Epithelial cell of proximal tubule (primary cell): ENCODE results near the gene SPINT2. TPM values are rescaled to one million over a fixed set of nuclear protein-coding genes. Genes with fewer than 3 reads are reported as not detected.
"Not testable (repeated sequence)": the region's sequence is repeated elsewhere in the genome, so short reads cannot be mapped to it uniquely, and the experiment has no call there.

Source experiments
- DNase-seq: peaks from one replicate; pipeline ENCODE4 v3.0.0-alpha.2; 2011; ENCODE audit warnings: low read depth
- H3K4me3 ChIP-seq: 2 replicates; pipeline ENCODE4 v1.5.1; 2011; ENCODE audit warnings: low read depth, mild to moderate bottlenecking, low read length
- total RNA-seq: library from RNA; depleted of rRNA; stranded (reverse); fragments of >200 nt; gene quantifications from 2 replicates; pipeline ENCODE4 v1.2.3, GENCODE V29; 2015
- TF ChIP-seq, protein P1 (sequence below): conservative IDR thresholded peaks from 2 replicates; pipeline ENCODE4 v1.5.1; 2012; ENCODE audit warnings: low read depth, mild to moderate bottlenecking, low read length

SPINT2 gene
- total RNA-seq, 1 donor from 2014 or later = 548 TPM

DNA sequence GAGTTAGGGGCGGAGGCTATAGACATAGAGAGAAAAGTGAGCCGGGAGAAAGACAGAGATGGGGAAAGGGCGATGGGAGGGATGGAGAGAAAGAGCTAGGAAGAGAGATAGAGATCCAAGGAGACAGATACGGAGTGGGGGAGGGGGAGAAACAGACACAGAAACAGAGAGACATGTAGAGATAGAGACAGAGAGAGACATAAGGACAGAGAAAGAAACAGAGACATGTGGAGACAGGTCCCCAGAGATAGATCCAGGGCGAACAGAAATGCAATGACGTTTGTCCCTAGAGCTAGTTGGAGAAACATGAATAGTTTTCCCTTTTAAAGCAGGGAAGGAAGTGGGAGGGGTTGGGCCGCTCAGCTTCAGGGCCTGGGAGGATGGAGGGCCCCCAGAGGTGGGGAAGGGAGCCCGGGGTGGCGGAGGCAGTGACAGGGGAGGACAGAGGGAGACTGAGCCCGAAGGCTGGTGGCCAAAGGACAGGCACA, 12.8 kb upstream of the SPINT2 start:
- TF ChIP-seq, protein P1, sequence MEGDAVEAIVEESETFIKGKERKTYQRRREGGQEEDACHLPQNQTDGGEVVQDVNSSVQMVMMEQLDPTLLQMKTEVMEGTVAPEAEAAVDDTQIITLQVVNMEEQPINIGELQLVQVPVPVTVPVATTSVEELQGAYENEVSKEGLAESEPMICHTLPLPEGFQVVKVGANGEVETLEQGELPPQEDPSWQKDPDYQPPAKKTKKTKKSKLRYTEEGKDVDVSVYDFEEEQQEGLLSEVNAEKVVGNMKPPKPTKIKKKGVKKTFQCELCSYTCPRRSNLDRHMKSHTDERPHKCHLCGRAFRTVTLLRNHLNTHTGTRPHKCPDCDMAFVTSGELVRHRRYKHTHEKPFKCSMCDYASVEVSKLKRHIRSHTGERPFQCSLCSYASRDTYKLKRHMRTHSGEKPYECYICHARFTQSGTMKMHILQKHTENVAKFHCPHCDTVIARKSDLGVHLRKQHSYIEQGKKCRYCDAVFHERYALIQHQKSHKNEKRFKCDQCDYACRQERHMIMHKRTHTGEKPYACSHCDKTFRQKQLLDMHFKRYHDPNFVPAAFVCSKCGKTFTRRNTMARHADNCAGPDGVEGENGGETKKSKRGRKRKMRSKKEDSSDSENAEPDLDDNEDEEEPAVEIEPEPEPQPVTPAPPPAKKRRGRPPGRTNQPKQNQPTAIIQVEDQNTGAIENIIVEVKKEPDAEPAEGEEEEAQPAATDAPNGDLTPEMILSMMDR = no peak
- DNase-seq = no peak
- no peak overlapping the region for H3K4me3 ChIP-seq

DNA sequence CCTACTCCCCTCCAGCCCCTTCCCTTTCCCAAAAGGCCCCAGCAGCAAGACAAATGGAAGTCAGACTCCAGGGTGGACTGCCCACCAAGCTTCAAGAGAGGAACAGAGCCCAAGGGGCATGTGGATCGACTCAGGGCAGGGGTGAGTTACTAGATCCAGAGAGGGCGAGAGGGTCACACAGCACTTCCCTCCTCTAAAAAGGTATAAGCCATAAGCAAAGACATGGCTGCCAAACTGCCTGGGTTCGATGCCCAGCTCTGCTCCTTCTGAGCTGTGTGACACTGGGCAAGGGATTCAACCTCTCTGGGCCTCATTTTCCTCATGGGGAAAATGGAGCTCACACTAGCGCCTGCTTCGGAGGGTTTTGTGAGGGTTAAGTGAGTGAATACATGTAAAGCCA, 12.0 kb upstream of the SPINT2 start:
- H3K4me3 ChIP-seq = no peak overlapping the region
- TF ChIP-seq, protein P1 = no peak
- DNase-seq = no peak

DNA sequence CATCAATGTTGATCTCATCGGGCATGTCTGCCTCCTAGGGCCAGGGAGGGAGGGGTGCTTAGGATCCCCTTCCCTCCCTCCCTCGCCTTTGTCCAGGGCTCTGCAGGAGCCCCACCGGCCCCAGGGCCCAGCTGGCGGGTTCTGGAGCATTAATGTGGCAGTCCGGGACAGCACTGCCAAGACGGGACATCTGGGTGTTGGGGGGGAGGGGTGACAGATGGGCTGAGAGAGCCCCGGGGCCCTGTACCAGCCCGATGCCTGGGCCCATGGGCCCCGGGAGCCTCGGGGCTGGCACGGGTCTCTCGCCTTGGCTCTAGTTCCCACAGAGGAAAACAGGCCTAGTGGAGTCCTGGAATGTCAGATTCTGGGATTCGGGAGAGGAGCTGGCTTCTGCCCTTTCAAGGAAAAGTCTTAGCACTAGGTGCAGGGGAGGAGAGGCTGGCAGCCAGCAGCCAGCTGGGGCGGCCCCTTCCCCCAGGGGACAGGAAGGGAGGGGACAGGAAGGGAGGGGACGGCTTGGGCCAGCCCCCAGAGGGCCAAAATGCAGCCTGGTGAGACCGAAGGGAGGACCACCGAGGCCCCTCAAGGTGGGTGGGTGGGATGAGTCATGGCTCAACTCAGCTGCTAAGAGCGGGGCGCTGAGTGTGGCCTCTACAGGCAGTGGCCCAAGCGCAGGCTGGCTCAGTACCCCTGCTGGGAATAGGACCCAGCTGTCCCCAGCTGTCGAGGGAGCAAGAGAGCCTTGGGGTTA, 11.3 kb upstream of the SPINT2 start:
- DNase-seq = no peak
- H3K4me3 ChIP-seq = no peak overlapping the region
- TF ChIP-seq, protein P1 = no peak

DNA sequence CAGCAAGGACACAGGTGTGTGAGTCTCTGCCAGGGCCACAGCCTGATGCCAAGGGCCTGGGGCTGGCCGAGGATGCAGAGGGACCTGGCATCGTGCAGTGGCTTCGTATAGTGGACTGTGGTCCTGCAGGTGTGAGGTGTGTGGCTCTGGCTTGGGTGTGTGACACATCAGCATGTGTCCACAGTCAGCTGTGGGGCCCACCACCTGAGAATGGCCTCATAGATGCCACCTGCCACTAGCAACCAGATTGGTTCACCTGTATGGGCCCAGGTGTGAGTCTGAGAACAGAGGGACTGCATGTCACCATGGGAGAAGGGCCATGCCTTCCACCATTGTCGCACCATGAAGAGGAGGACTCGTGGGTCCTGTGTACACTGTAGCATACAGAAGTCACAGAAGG, 10.6 kb upstream of the SPINT2 start:
- H3K4me3 ChIP-seq = no peak overlapping the region
- TF ChIP-seq, protein P1 = no peak
- no peak for DNase-seq

DNA sequence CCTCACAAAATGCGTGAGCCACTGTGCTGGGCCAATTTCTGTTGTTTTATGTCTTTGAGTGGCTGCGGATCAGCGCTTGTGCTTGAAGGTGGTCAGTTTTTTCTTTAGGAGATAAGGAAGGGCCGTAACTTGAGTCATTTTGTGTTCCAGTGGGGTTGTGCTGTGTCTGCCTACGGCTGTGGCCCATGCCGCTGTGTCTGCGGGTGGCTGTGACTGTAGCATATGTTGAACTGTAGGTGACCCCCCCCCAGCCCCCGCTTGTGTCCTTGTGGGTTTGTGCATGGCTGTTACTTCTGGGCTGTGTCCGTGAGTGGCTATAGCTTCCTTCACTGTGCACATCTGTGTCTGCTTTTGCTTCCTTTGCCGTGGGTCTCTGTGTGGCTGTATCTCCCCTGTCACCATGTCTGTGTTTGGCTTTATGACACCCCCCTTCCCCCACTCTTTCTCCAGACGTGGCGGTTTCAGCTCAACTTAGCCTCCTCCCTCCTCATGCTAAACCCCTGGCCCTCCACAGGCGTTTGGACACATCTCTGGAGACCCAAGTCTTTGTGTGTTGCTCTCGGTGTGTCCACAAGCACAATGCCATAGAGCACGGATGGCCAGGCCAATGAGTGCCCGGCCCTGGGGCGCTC, 8.9 kb upstream of the SPINT2 start:
- no peak for DNase-seq
- TF ChIP-seq, protein P1 = no peak
- peak overlapping the region; percentile 53 for H3K4me3 ChIP-seq

DNA sequence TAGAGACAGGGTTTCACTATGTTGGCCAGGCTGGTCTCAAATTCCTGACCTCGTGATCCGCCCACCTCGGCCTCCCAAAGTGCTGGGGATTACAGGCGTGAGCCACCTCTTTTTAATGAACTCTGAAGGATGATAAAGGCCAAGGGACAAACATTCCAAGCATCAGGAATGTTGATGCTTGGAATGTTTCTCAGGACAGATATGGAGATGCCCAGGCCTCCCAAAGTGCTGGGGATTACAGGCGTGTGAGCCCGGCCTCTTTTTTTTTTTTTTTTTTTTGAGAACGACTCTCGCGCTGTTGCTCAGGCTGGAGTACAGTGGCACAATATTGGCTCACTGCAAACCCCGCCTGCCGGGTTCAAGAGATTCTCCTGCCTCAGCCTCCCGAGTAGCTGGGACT, 2.4 kb upstream of the SPINT2 start:
- H3K4me3 ChIP-seq, DNase-seq: not testable (repeated sequence)

DNA sequence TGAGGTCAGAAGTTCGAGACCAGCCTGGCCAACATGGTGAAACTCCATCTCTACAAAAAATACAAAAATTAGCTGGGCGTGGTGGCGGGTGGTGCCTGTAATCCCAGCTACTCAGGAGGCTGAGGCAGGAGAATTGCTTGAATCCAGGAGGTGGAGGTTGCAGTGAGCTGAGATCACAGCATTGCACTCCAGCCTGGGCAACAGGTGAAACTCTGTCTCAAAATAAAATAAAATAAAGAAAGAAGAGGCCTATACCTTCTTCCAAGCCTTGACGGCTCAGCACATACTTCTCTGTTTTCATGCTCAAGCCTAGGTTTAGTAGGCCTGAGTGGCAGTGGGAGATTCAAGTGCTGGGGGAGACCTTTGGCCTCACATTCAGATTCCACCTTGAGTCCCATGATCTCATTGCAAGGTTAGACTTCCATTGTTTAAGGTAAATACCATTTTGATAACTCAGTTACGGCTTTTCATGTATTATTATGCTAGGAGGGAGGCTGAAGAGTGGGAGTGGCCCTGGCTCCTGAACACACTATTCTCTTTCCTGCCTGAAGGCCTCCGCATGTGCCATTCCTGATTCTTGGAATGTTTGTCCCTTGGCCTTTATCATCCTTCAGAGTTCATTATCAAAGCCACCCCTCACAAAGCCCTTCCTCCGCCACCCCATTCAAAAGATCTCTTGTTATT, 1.6 kb upstream of the SPINT2 start:
- TF ChIP-seq, protein P1 = no peak
- no peak for DNase-seq
- H3K4me3 ChIP-seq = no peak overlapping the region
